HG03045 (cell line): ENCODE measurements around the gene DBT.
"Not testable (repeated sequence)": the region's sequence is repeated elsewhere in the genome, so short reads cannot be mapped to it uniquely, and the experiment has no call there.

Experiments
- ATAC-seq: cut with Tn5 transposase; IDR thresholded peaks from one replicate; pipeline ENCODE4 v1.9.1; 2021; ENCODE audit warnings: mild to moderate bottlenecking, moderate library complexity; ENCODE audit not compliant: unreplicated experiment

Gene DBT

DNA sequence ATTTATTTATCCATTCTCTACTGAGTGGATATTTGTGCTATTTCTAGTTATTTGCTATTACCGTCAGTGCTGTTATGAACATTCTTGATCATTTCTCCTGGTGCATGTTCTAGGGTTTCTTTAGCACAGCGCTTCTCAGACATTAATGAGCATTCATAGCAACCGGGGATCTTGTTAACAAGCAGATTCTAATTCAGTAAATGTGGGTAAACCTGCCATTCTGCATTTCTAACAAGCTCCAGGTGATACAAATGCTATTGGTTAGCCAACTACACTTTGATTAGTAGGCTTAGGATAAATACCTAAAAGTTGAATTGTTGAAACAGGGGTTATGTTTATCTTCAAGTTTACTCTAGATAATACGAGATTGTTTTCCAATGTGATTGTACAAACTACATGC lies 3.3 kb upstream of the DBT start:
- no peak for ATAC-seq

DNA sequence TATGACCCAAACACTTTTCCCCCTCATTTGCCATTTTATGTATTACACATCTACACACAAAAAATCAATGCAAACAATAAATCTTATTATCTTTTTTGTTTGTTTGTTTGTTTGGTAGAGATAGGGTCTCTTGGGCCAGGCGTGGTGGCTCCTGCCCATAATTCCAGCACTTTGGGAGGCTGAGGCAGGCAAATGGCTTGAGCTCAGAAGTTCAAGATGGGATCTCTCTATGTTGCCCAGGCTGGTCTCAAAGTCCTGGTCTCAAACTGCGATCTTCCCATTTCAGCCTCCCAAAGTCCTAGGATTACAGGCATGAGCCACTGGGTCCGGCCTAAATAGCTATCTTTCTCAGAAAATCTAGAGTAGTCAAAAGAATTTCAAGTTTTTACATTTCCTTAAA lies 1.2 kb upstream of the DBT start:
- no peak for ATAC-seq

DNA sequence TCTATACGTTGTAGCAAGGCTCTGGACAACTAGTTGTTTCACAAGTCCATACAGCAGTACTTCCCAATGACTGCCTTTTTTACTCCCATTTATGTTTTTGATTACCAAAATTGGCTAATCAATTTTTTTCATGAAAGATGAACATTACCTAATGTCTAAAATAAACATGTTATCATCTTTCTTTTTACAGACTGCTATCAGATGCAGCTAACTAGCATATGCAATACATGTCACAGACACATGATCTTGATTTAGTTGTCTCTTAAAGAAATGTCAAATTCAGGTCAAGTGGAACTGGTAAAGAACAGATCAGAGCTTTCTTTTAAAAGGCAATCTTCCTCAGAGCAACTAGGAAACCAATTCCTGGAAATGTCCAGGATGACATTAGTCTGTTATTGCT lies 630 bp upstream of the DBT start:
- no peak for ATAC-seq

DNA sequence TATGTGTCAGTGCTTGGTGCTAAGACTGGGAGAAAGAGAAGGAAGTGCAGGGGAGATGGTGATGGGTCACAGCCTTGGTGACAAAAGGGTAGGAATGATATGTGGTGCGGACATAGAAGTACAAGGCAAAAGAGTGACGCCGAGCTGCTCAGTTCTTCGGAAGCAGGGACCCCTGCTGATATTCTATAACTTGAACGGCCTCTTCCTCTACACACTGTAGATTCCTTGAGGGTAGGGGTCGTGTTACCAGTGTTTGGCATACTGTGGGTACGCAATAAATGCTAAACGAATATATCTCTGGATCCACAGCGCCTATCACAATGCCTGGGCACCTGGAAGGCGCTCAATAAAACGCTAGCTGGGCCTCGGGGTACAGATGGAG lies 488 bp downstream of the DBT start:
- no peak for ATAC-seq

DNA sequence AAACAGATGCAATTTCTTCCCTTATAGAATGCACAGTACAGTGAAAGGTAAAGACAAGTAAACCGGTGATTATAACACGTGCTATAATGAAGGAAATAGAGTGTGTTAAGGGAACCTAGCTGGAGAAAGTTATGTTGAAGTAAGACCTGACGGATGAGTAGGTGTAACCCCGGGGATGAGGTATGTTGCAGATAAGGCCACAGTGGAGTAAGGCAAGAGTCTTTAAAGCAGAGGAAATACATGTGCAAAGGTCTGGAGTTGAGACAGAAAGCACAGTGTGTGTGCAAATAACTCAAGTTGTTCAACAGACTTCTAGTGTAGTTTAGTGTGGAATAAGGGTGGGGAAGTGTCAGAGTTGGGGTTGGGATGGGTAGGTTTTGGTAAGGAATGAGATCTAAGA lies 2.9 kb downstream of the DBT start:
- no peak for ATAC-seq

DNA sequence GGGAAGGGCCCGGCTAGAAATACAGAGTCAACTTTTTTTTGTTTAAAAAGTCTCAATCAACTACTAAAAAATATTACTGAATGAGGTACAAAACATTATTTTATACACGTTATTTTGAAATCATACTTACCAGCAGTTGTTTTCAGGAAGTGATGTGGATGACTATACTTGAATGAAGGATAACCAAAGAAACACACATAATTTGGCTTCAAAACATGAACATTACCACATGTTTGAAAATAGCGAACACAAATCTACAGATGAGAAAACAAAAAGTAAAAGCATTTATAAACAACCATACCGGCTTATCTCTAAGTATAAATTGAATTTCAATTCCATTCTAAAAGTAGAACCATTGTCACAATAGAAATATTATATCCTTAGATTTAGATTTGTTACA lies 9.0 kb downstream of the DBT start:
- no peak for ATAC-seq

DNA sequence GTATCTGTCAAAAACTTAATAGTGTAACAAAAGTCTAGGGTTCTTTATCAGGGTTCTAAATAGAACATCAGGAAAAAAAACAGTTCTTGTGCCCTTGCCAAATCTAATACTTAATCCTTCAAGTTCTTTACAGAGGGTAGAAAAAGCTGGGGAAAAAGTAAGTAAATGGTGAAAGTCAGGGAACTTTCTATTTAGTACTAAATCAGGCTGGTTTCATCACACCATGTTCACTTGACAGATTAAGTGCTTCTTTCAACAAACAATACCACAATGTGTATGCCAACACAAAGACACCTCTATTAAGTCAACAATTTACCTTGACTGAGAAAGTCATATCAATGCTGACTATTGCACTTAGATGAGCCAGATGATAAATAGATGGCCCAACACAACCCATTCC lies 9.7 kb downstream of the DBT start:
- ATAC-seq = no peak

DNA sequence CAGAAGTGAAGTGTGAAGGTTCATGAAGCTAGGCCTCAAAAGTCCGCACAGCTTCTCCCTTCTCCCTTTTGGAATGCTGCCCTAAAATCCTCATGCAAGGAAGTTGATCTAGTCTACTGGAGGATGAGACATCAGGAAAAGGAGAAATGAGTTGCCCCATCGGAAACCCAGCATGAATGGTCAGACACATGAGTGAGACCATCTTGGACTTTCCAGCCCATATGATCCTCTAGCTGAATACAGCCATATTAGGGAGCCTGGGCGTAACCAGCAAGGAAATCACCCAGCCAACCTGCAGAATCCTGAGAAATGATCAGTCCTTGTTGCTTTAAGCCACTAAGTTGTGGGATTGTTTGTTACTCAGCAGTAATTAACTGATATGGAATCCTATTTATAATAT lies 12.5 kb downstream of the DBT start:
- no peak for ATAC-seq

DNA sequence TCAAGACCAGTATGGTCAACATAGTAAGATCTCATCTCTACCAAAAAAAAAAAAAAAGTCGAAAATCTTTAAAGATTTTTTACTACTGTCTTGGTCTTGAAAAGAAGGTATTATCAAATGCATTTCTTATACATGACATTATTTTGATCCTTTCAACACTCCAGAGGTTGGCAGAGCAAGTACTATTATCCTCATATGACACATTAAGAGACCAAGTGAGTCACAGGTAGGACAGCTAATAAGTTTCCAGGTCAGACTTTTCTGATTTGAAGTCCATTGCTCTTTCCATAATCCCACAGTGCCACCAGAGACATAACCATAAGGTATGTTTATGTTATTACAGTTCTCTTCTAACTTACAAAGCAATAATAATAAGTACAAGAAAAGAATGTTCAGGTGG lies 15.2 kb downstream of the DBT start:
- no peak for ATAC-seq

DNA sequence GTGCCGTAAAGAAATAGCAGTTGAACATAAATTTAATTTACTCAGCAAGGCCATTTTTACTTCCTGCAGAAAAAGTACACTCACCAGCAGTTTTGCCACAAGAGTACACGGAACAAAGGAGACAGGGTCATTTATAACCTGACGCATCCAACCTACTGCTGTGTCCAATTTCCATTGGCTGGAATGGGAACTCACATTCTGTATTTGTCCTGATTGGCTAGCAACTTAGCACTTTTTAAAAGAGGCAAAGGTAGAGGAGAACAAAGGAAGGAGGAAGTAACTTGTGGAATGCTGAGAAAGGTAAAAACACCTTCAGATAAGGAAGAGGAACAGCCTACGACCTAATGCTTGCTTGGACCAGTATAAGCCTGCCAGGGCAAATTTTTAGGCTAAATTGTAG lies 16.1 kb downstream of the DBT start:
- ATAC-seq = not testable (repeated sequence)

DNA sequence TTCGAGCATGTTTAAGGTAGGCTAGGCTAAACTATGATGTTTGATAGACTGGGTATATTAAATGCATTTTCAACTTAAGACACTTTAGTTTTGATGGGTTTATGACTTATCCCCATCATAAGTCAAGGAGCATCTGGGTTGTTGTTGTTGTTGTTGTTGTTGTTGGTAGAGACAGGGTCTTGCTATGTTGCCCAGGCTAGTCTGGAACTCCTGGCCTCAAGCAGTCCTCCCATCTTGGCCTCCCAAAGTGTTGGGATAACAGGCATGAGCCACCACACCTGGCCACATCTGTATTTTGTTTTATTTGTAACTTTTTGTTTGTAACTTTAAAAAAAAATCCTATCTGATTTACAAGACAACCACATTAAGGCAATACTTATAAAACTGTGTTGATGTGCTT lies 17.5 kb downstream of the DBT start:
- ATAC-seq = no peak

DNA sequence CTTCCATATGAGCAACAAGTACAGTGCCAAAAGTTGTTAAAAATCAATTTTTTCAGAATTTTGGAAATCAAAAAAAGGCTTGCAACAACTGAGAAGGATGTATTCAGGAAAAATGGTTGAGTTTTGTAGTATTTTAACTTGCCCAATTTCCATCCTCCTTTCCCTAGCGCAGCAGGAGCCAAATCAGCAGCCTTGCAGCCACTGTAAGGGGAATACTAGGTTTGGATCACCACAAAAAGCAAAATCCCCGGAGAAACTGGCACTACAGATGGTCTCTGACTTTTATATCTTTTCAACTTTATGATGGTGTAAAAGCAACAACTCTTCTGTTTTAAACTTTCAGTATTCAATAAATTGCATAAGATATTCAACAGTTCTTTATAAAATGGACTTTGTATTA lies 17.9 kb downstream of the DBT start:
- no peak for ATAC-seq

DNA sequence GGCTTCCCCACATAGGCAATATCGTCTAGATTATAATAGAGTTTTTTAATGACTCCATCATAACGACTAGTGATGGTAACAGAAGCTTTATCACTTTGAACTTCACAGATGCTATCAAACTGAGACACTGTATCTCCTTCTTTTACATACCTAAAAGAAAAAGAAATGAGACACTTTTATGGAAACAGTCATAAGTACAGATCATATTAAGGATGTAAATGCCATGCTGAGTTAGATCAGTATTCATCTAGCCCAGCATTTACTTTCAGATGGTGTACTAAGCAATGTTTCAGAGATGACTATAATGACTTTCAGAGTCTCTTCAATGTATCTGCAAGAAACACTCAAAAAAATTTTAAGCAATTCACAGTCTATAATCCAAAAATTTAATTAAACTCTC lies 18.9 kb downstream of the DBT start:
- no peak for ATAC-seq

DNA sequence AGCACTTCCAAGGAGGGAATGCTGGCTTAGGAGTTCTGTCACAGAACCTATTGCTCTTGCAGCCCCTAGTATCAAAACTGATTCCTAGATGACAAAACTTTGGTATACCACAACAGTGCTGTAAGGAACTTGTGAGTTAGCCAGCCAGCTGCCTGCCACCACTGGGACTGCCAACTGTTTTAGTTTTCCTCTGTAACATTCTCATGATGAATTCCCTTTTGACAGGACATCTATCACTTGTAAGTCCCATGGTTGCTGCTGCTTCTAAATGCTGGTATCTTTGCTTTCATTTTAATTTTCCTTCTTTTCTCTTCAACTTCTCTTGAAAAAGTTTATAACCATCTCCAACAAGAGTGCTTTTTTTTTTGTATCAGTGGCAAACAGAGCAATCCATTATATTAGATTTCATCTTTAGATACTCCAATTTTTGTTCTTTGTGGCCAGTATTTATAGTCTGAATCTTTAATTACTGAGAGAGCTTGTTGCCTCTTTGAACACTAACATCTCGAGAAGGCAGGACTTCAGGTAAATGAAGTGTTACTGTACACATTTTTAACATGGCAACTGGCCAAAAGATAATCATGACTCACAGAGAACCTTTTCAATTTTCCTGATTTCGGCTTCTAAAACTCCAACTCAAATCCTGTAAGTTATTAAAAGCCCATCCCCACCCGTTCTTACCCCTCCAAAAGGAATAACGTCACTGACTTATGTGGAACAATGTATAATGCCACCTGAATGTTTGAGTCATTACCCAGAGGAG lies 19.8 kb downstream of the DBT start:
- no peak for ATAC-seq

DNA sequence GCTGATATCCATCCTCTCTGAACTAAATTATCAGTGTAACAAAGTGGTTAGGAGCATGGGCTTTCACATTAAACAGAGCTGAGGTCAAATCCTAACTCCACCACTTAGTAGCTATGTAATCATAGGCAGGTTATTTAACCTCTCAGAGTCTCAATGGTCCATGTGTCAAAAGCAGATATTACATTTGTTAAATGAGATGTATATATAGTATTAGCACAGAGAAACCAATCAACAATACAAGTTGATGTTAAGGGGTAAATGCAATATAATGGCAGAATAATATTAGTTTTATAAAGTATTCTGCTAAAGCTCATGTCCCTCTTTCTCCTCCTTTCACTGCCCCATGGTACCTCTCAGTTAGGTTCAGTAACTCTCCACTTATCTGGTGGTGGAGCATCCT lies 27.2 kb downstream of the DBT start:
- no peak for ATAC-seq

DNA sequence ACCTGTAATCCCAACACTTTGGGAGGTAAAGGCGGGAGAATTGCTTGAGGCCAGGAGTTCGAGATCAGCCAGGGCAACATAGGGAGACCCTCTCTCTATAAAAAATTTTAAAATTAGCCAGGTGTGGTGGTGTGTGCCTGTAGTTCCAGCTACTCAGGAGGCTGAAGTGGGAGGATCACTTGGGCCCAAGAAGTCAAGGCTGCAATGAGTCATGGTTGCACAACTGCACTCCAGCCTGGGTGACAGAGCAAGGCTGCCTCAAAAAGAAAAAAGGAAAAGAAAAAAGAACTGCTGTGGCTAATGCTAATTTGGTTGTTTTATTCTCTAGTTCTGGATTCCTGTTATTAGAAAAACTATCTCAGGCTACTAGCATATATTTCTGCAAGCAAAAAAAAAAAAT lies 29.8 kb downstream of the DBT start:
- ATAC-seq = no peak

DNA sequence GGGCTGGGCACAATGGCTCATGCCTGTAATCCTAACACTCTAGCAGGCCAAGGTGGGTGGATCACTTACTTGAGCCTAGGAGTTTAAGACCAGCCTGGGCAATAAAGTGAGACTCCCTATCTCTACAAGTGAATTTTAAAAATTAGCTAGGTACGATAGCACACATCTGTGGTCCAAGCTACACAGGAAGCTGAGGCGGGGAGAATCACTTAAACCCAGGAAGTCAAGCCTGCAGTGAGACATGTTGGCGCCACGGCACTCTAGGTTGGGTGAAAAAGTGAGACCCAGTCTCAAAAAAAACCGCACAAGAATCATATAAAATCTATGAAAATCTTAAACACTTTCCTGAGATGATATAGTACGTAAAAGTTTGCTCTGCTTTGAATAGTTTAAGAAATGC lies 30.2 kb downstream of the DBT start:
- no peak for ATAC-seq

DNA sequence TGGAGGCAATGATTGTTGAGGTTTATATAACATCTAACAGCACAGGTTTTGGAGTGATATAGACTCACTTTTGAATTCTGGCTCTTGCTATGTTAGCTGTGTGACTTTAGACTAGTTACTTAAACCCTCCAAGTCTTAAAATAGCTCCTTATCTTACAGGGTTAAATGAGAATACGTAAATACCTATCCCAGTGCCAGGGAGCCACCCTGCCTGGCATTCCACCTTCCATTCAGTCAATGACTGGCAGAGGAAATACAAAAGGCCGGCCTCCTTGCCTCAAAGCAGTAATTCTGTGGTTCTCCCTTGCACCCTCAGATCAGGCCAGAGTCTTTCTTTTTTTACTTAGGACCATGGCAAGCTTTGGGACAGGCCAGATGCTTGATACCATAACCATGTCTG lies 31.8 kb downstream of the DBT start:
- no peak for ATAC-seq

DNA sequence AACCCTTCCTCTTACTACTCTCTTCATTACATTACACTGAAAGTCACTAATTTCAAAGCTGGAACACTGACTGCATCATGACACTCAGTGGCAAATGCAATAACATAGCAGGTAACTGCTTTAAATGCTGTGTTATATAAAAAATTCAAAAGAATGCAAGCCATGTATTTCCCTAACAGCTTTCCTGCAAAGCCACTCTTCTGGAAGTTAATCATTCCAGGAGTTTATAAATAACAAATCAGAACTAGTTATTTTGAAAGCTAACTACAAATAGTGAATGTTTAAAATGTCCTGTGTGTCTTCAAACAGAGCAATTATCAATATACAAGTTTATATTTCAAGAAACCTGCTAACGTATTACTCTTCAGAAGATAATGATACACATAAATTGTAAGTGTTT lies 34.5 kb downstream of the DBT start:
- ATAC-seq = no peak

DNA sequence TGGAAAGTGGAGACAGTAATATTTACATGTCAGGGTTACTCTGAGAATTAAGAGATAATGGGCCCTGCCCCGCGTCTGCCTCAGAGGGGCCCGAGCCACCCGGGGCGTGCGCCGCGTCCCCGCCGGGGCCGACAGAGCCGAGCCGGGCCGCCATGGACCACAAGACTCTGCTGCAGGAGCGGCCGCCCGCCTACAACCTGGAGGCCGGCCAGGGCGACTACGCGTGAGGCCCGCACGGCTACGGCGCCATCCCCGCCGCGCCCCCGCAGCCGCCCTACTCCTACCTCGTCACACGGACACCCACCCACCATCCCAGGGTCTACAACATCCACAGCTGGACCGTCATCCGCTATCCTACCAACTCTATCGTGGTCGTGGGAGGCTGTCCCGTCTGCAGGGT lies 36.5 kb downstream of the DBT start:
- ATAC-seq = no peak

DNA sequence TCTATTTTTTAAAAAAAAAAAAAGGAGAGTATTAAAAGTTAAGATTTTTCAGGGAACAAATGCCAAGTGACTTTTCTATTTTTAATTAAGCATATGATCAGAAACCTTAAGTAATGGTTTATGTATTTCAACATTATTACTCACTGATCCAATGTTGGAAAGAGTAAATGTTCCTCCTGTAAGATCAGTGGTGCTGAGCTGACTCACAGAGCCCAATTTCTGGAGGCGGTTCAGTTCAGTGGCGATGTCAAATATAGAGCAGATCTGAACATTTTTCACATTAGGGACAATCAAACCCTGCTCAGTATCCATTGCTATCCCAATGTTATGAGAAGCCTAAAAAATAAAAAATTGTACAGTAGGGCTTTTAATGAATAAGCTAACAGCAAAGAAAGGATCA lies 43.3 kb downstream of the DBT start:
- no peak for ATAC-seq

DNA sequence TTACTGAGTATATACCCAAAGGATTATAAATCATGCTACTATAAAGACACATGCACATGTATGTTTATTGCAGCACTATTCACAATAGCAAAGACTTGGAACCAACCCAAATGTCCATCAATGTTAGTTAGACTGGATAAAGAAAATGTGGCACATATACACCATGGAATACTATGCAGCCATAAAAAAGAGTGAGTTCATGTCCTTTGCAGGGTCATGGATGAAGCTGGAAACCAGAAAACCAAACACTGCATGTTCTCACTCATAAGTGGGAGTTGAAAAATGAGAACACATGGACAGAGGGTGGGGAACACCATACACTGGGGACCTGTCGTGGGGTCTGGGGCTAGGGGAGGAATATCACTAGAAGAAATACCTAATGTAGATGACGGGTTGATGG lies 44.0 kb downstream of the DBT start:
- ATAC-seq = not testable (repeated sequence)

DNA sequence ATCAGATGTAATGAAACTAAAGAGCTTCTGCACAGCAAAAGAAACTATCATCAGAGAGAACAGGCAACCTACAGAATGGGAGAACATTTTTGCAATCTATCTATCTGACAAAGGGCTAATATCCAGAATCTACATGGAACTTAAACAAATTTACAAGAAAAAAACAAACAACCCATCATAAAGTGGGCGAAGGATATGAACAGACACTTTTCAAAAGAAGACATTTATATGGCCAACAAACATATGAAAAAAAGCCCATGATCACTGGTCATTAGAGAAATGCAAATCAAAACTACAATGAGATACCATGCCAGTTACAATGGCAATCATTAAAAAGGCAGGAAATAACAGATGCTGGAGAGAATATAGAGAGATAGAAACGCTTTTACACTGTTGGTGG lies 44.5 kb downstream of the DBT start:
- not testable (repeated sequence) for ATAC-seq
